Measurements from ENCODE around the gene PPP1R12B.
"Not testable (repeated sequence)": the region's sequence is repeated elsewhere in the genome, so short reads cannot be mapped to it uniquely, and the experiment has no call there.

PPP1R12B gene

GRCh38 chr1:202596638-202597037, 248.1 kb downstream of the PPP1R12B start:
- H3K4me3 Mint-ChIP-seq: no peak overlapping the region
- no peak for DNase-seq
- H3K27me3 Mint-ChIP-seq: no peaks in the 10 kb centered on the region
- H3K9me3 Mint-ChIP-seq: no peaks in the 10 kb centered on the region
- H3K27ac Mint-ChIP-seq: no peak overlapping the region
- H3K36me3 Mint-ChIP-seq (ENCODE audit: low read depth): no peaks in the 10 kb centered on the region
- H3K4me1 Mint-ChIP-seq (ENCODE audit: low read depth): no peaks in the 10 kb centered on the region

GRCh38 chr1:202597090-202597761, 248.7 kb downstream of the PPP1R12B start:
- Mint-ChIP-seq H3K27ac (no peak overlapping the region), H3K4me1 (ENCODE audit: low read depth) (no peaks in the 10 kb centered on the region), H3K9me3 (no peaks in the 10 kb centered on the region), H3K4me3 (no peak overlapping the region), H3K36me3 (ENCODE audit: low read depth) (no peaks in the 10 kb centered on the region), H3K27me3 (no peaks in the 10 kb centered on the region)
- no peak for DNase-seq

GRCh38 chr1:202599669-202600431, 251.4 kb downstream of the PPP1R12B start:
- Mint-ChIP-seq H3K4me1 (ENCODE audit: low read depth) (no peaks in the 10 kb centered on the region), H3K27me3 (no peaks in the 10 kb centered on the region), H3K4me3 (no peak overlapping the region), H3K9me3 (no peaks in the 10 kb centered on the region), H3K36me3 (ENCODE audit: low read depth) (no peaks in the 10 kb centered on the region), H3K27ac (no peak overlapping the region)
- peak; percentile 39 for DNase-seq

GRCh38 chr1:202600432-202601041, 252.0 kb downstream of the PPP1R12B start:
- Mint-ChIP-seq H3K4me3 (no peak overlapping the region), H3K9me3 (no peaks in the 10 kb centered on the region), H3K27ac (no peak overlapping the region), H3K27me3 (no peaks in the 10 kb centered on the region), H3K36me3 (ENCODE audit: low read depth) (peaks cover 1% of the 10 kb centered on the region), H3K4me1 (ENCODE audit: low read depth) (no peaks in the 10 kb centered on the region)
- no peak for DNase-seq

DNA sequence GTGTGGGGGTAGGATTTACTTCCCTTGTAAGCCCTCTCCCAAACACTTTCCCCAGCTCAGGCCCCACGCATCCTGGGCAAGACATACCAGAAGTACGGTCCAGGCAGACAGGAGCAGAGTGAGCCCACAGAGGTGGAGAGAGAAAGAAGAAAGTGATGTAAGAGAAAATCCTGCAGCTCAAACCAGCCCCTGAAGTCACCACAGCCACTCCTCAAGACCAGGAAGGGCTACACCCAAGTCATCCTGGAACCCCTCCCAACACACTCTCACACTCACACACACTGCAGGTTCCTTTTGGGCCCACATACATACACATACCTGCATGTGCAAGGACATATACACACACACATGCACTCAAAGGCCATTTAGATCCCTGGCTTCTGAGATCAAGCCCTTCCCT, 254.9 kb downstream of the PPP1R12B start:
- no peak overlapping the region for H3K4me3 Mint-ChIP-seq
- no peaks in the 10 kb centered on the region for H3K27me3 Mint-ChIP-seq
- no peak overlapping the region for H3K27ac Mint-ChIP-seq
- no peaks in the 10 kb centered on the region for H3K4me1 Mint-ChIP-seq (ENCODE audit: low read depth)
- DNase-seq: no peak
- no peaks in the 10 kb centered on the region for H3K9me3 Mint-ChIP-seq
- H3K36me3 Mint-ChIP-seq (ENCODE audit: low read depth): peaks cover 4% of the 10 kb centered on the region

DNA sequence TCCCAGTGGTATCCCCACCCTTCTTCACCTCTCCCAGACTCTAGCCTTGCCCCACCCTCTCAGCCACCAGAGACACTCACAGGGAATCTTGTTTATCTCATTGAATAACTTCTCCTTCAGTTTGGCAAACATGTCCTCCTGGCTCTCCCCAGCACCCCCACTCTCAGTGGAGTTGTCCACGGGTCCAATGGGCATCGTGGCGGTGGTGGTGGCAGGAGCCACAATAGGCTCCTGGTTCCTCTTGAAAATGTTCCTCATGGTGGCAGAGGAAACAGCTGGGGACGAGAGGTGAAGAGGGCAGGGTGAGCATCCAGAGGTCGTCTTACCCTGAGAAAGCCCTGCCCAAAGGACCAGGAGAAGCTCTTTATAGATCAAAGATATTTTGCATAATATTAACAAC, 257.0 kb downstream of the PPP1R12B start:
- Mint-ChIP-seq H3K27ac (no peak overlapping the region), H3K36me3 (ENCODE audit: low read depth) (peaks cover 4% of the 10 kb centered on the region), H3K4me1 (ENCODE audit: low read depth) (no peaks in the 10 kb centered on the region), H3K27me3 (no peaks in the 10 kb centered on the region), H3K4me3 (no peak overlapping the region), H3K9me3 (no peaks in the 10 kb centered on the region)
- no peak for DNase-seq

DNA sequence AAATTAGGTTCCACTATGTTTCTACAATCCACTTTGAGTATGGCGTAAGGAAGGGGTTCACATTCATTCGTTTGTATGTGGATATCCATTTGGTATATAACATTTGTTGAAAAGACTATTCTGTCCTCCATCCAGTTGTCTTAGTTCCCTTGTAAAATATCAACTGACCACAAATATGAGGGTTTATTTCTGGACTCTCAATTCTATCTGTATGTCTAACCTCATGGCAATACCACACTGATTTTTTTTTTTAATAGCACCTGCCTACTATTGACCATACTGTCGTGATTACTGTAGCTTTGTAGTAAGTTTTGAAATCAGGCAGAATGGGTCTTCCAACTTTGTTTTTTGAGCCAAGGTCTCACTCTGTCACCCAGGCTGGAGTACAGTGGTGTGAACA, 263.5 kb downstream of the PPP1R12B start:
- not testable (repeated sequence) for H3K27me3 Mint-ChIP-seq; H3K9me3 Mint-ChIP-seq; H3K4me3 Mint-ChIP-seq; H3K36me3 Mint-ChIP-seq (ENCODE audit: low read depth); DNase-seq; H3K27ac Mint-ChIP-seq
- peaks cover 15% of the 10 kb centered on the region for H3K4me1 Mint-ChIP-seq (ENCODE audit: low read depth)

- Mint-ChIP-seq H3K27me3 (peaks cover 17% of the 10 kb centered on the region), H3K4me3 (no peak overlapping the region), H3K36me3 (ENCODE audit: low read depth) (no peaks in the 10 kb centered on the region), H3K4me1 (ENCODE audit: low read depth) (peaks cover 15% of the 10 kb centered on the region), H3K9me3 (no peaks in the 10 kb centered on the region), H3K27ac (no peak overlapping the region)
- DNase-seq: no peak
These were observed 265.1 kb downstream of the PPP1R12B start for GRCh38 chr1:202613571-202613970.

- not testable (repeated sequence) for H3K9me3 Mint-ChIP-seq; H3K27ac Mint-ChIP-seq; H3K36me3 Mint-ChIP-seq (ENCODE audit: low read depth); DNase-seq; H3K4me3 Mint-ChIP-seq
- Mint-ChIP-seq H3K27me3 (peaks cover 26% of the 10 kb centered on the region), H3K4me1 (ENCODE audit: low read depth) (peaks cover 15% of the 10 kb centered on the region)
These were observed 266.1 kb downstream of the PPP1R12B start for GRCh38 chr1:202614363-202615207.

- Mint-ChIP-seq H3K4me1 (ENCODE audit: low read depth) (peaks cover 15% of the 10 kb centered on the region), H3K27me3 (peaks cover 29% of the 10 kb centered on the region)
- H3K9me3 Mint-ChIP-seq; DNase-seq; H3K4me3 Mint-ChIP-seq; H3K36me3 Mint-ChIP-seq (ENCODE audit: low read depth); H3K27ac Mint-ChIP-seq: not testable (repeated sequence)
These were observed 266.7 kb downstream of the PPP1R12B start for GRCh38 chr1:202615208-202615500.

DNA sequence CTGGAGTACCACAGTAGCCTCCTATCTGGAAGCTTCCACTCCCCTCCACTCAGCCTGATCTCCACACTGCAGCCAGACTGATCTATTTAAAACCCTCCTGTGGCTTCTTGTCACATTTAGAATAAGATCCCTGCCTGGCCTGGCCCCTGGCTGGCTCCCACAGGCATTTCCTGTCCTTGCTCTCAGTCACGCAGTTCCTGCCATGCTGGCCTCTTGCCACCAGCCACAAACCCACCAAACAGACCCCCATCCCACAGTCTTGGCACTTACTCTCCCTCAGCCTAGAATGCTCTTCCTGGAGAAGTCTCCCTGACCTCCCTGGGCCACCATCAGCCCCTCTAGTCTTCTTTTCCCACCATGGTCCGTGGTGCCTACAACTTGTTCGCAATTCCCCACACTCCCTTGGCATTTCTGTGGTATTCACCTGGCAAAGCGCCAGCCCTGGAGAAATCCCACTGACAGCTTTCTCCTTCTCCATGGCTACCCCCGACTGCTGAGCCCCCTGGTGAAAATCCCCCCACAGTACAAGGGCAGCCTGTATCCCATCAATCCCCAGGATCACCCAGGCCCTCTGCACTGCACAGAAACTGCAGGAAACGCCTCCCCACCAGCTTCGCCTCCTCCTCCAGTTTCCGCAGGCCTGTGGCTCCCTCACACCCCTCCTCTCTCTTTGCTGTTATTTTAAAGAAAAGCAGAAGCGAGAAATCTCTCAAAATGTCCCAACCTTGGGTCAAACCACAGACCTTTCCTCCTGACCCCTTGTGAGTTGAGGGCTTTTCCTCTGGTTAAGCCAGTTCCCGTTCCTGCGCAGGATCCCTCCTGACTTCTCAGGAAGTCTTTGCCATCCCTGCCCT, 267.2 kb downstream of the PPP1R12B start:
- H3K9me3 Mint-ChIP-seq: no peaks in the 10 kb centered on the region
- no peak for DNase-seq
- peaks cover 29% of the 10 kb centered on the region for H3K27me3 Mint-ChIP-seq
- no peak overlapping the region for H3K4me3 Mint-ChIP-seq
- no peaks in the 10 kb centered on the region for H3K36me3 Mint-ChIP-seq (ENCODE audit: low read depth)
- peak overlapping the region; percentile 6 for H3K27ac Mint-ChIP-seq
- H3K4me1 Mint-ChIP-seq (ENCODE audit: low read depth): peaks cover 15% of the 10 kb centered on the region

DNA sequence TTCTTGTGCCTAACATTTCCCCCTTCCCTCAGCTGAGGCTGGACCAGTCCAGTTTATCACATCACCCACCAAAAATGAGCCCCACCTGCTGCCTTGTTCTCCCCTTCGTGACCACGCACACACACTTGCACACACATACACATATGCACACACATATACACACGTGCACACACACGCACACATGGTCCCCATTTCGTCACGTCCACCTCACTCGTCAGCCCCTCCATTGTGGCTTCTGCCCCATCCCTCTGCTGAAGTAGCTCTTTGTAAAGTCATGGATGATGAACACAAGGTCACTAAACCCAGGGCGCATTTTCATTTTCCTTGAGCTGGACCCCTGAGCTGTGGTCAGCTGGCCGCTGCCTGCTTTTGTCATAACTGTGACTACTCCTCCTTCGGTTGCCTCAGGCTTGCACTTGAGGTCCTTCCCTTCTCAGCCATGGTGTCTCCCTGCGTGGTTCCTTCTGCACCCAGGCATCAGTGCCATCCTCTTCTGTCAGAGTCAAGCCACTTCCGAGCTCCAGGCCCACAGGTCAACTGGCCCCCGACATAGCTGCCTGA, 267.9 kb downstream of the PPP1R12B start:
- Mint-ChIP-seq H3K36me3 (ENCODE audit: low read depth) (no peaks in the 10 kb centered on the region), H3K9me3 (no peaks in the 10 kb centered on the region), H3K27ac (no peak overlapping the region), H3K4me3 (no peak overlapping the region), H3K27me3 (peaks cover 29% of the 10 kb centered on the region), H3K4me1 (ENCODE audit: low read depth) (peaks cover 15% of the 10 kb centered on the region)
- no peak for DNase-seq

- peaks cover 15% of the 10 kb centered on the region for H3K4me1 Mint-ChIP-seq (ENCODE audit: low read depth)
- not testable (repeated sequence) for H3K4me3 Mint-ChIP-seq; DNase-seq; H3K27ac Mint-ChIP-seq; H3K9me3 Mint-ChIP-seq; H3K36me3 Mint-ChIP-seq (ENCODE audit: low read depth)
- peaks cover 40% of the 10 kb centered on the region for H3K27me3 Mint-ChIP-seq
These were observed 270.5 kb downstream of the PPP1R12B start for GRCh38 chr1:202619012-202619411.

- no peak for DNase-seq
- H3K4me3 Mint-ChIP-seq: no peak overlapping the region
- H3K27me3 Mint-ChIP-seq: peaks cover 40% of the 10 kb centered on the region
- H3K36me3 Mint-ChIP-seq (ENCODE audit: low read depth): no peaks in the 10 kb centered on the region
- no peaks in the 10 kb centered on the region for H3K9me3 Mint-ChIP-seq
- H3K27ac Mint-ChIP-seq: no peak overlapping the region
- peaks cover 15% of the 10 kb centered on the region for H3K4me1 Mint-ChIP-seq (ENCODE audit: low read depth)
These were observed 271.0 kb downstream of the PPP1R12B start for GRCh38 chr1:202619505-202619904.

All from activated T-cell treated with anti-CD3 and anti-CD28 coated beads, Interleukin-2, amount 50 U/mL, for 24 hours (primary cell).